Measurements from ENCODE around the gene PIH1D1. TPM values are rescaled to one million over a fixed set of nuclear protein-coding genes. Genes with fewer than 3 reads are reported as not detected.

PIH1D1 gene
- total RNA-seq, 4 donors from 2014 or later = 67.2 to 82.4 (median 72.5) TPM

DNA sequence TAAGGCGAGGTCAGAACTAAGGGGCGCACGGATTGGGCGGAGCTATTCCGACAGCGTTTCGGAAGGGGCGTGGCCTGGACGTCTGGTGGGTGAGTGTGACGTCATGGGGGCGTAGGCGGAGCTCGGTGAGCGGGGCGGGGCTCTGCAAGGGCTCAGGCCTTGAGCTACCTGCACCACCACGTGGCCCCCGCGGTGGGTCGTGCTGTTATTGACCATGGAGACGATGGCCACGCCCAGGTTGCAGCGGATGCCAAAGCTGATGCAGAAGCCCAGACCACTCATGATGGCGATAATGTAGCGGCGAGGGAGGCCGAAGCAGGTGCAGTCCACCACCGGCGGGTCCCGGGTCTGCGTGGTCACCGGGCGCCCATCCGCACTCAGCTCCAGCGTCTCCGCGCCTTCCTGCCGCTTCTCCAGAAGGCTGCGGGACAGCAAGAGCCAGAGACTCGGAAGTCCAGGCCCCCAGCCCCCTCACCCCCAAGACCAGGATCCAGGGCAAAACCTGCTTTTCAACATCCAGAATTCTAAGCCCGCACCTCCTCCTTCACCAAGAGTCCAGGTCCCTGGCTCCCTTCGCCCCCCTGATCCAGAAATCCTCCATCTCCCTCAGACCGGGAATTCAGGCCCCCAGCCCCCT is 15.1 kb downstream of the PIH1D1 start:
- no peak for ATAC-seq
- no peaks in the 10 kb centered on the region for H3K9me3 ChIP-seq
- 13 to 23% methylated on average over 10 to 18 of the region's 42 CpGs for WGBS, 2 donors (ENCODE audit: low coverage in 1 of 2)
- H3K4me1 ChIP-seq = peaks cover 0 to 17% (median 0%) of the 10 kb centered on the region in 3 donors
- H3K36me3 ChIP-seq = no peaks in the 10 kb centered on the region
- TF ChIP-seq, protein P1, sequence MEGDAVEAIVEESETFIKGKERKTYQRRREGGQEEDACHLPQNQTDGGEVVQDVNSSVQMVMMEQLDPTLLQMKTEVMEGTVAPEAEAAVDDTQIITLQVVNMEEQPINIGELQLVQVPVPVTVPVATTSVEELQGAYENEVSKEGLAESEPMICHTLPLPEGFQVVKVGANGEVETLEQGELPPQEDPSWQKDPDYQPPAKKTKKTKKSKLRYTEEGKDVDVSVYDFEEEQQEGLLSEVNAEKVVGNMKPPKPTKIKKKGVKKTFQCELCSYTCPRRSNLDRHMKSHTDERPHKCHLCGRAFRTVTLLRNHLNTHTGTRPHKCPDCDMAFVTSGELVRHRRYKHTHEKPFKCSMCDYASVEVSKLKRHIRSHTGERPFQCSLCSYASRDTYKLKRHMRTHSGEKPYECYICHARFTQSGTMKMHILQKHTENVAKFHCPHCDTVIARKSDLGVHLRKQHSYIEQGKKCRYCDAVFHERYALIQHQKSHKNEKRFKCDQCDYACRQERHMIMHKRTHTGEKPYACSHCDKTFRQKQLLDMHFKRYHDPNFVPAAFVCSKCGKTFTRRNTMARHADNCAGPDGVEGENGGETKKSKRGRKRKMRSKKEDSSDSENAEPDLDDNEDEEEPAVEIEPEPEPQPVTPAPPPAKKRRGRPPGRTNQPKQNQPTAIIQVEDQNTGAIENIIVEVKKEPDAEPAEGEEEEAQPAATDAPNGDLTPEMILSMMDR (IDR thresholded peaks at IDR 0.05) = no peak
- TF ChIP-seq POLR2A (IDR thresholded peaks at IDR 0.05) (no peak), POLR2AphosphoS5 (IDR thresholded peaks at IDR 0.05) (no peak), EP300 (IDR thresholded peaks at IDR 0.05) (no peak)
- no peak overlapping the region for H3K27ac ChIP-seq
- peaks cover 100% of the 10 kb centered on the region for H3K27me3 ChIP-seq
- no peak overlapping the region for H3K4me3 ChIP-seq

DNA sequence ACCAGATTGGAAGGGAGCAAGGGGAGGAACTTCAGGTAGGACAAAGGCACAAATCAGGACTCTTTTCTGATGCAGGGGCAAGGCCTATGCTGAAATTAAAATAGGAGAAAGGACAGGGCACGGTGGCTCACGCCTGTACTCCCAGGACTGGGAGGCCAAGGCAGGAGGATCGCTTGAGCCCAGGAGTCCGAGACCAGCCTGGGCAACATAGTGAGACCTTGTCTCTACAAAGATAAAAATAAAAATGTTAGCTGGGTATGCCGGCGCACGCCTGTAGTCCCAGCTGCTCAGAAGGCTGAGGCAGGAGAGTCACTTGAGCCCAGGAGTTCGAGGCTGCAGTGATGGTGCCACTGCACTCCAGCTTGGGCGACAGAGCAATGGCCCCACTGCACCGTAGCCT is 15.9 kb downstream of the PIH1D1 start:
- peaks cover 100% of the 10 kb centered on the region for H3K27me3 ChIP-seq

DNA sequence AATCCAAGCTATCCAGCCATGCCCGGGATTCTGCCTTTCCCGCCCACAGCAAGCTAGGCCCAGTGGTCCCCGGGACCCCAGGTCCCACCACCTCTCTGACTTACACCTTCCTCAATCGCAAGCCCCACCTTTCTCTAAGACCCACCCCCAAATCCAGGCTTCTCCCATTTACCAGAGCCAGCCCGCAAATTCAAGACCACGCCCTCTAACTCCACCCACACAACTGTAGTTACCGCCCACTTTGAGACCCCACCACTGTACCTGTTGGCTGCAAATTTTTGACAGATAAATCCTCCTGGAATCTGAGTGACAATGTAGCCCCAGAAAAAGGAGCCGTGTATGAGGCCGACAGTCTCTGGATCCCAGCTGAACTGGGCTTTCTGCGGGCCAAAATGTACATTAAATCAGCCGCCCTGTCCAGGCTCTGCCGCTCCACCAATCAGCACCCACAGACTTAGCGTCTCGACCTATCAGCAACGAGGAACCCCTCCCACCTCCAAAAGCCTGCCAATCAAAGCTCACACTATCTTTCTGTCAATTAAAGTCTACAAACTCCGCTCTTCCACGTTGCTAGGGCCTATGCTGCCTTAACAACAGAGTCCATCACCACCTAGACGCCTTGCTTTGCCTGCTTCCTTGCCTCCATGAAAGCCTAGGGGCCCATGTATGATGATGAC is 16.6 kb downstream of the PIH1D1 start:
- Histone ChIP-seq H3K4me1 (peaks cover 0 to 8% (median 0%) of the 10 kb centered on the region in 3 donors), H3K27ac (no peak overlapping the region), H3K27me3 (peaks cover 100% of the 10 kb centered on the region), H3K9me3 (no peaks in the 10 kb centered on the region), H3K36me3 (no peaks in the 10 kb centered on the region), H3K4me3 (no peak overlapping the region)
- TF ChIP-seq EP300 (IDR thresholded peaks at IDR 0.05) (no peak), POLR2A (IDR thresholded peaks at IDR 0.05) (no peak), POLR2AphosphoS5 (IDR thresholded peaks at IDR 0.05) (no peak)
- TF ChIP-seq, protein P1 (IDR thresholded peaks at IDR 0.05) = no peak
- ATAC-seq = no peak
- 85 to 86% methylated on average over 9 to 17 of the region's 18 CpGs for WGBS, 2 donors (ENCODE audit: low coverage in 1 of 2)

More for the DNA sequence above, 15.9 kb downstream of the PIH1D1 start:
- Histone ChIP-seq H3K4me1 (peaks cover 0 to 9% (median 0%) of the 10 kb centered on the region in 3 donors), H3K9me3 (no peaks in the 10 kb centered on the region), H3K27ac (no peak overlapping the region), H3K36me3 (no peaks in the 10 kb centered on the region), H3K4me3 (no peak overlapping the region)
- TF ChIP-seq EP300 (IDR thresholded peaks at IDR 0.05) (no peak), POLR2A (IDR thresholded peaks at IDR 0.05) (no peak), POLR2AphosphoS5 (IDR thresholded peaks at IDR 0.05) (no peak)
- TF ChIP-seq, protein P1 (IDR thresholded peaks at IDR 0.05) = no peak
- ATAC-seq = no peak
- WGBS, 2 donors (ENCODE audit: low coverage in 1 of 2) = 90 to 100% methylated on average over 3 to 6 of the region's 10 CpGs

DNA sequence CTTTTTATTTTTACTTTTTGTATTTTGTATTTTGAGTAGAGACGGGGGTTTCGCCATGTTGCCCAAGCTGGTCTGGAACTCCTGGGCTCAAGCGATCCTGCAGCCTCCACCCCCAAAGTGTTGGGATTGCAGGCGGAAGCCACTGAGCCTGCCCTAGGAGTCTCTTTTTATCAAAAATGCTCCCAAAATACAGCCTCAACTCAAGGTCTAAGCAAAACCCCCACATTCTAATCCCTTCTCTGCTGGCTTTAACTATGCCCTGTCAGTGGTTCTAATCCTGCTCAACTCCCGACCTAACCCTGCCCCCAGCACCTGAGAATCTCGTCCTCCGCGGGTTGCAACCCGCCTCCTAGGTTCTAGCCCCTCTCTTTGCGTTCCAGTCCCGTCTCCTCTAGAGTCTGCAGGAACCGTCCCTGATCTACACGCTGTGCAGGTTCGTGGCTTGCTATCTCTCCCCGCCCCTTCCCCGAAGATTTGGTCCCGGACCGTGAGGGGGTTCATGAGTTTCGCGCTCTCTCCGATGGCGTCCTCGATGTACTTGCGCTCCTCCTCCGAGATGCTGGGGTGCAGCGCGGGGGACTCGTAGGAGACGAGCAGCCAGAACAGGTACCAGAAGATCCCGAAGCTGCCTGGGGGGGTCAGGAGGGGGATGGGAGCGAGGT is 18.2 kb downstream of the PIH1D1 start:
- no peak for ATAC-seq
- H3K36me3 ChIP-seq = no peaks in the 10 kb centered on the region
- peaks cover 0 to 12% (median 3%) of the 10 kb centered on the region in 3 donors for H3K4me1 ChIP-seq
- 5 to 24% methylated on average over 4 to 19 of the region's 31 CpGs for WGBS, 2 donors (ENCODE audit: low coverage in 1 of 2)
- no peak overlapping the region for H3K4me3 ChIP-seq
- TF ChIP-seq POLR2A (IDR thresholded peaks at IDR 0.05) = no peak
- TF ChIP-seq EP300 (IDR thresholded peaks at IDR 0.05) = no peak
- TF ChIP-seq POLR2AphosphoS5 (IDR thresholded peaks at IDR 0.05) = no peak
- TF ChIP-seq, protein P1 (IDR thresholded peaks at IDR 0.05) = no peak
- H3K27ac ChIP-seq = no peak overlapping the region
- H3K9me3 ChIP-seq = no peaks in the 10 kb centered on the region
- H3K27me3 ChIP-seq = peaks cover 100% of the 10 kb centered on the region
